Neural cell (in vitro differentiated cells): ENCODE results near the gene CNNM1. TPM values are rescaled to one million over a fixed set of nuclear protein-coding genes. Genes with fewer than 3 reads are reported as not detected.

Source experiments
- H2AFZ ChIP-seq: fragments of 200-600, 300-800 bp; sonication (generic), shearing (Covaris generic); 2 replicates; pipeline ENCODE4 v1.6.0; 2014; ENCODE audit warnings: low read depth, mild to moderate bottlenecking, antibody characterized with exemption, low read length, moderate library complexity
- H3F3A ChIP-seq: fragments of 200-600 bp; shearing (Covaris generic); 2 replicates; pipeline ENCODE4 v1.6.1; 2016; ENCODE audit warnings: mild to moderate bottlenecking, moderate library complexity, mixed read lengths, antibody characterized with exemption, low read length; ENCODE audit not compliant: insufficient read depth, poor library complexity, severe bottlenecking
- H3K27ac ChIP-seq: fragments of 200-600, 300-800 bp; sonication (generic), shearing (Covaris generic); 2 replicates; pipeline ENCODE4 v1.5.1; 2014; ENCODE audit warnings: mild to moderate bottlenecking, low read length, moderate library complexity
- H3K27me3 ChIP-seq: fragments of 300-800, 200-600 bp; sonication (generic), shearing (Covaris generic); 2 replicates; pipeline ENCODE4 v1.6.0; 2014; ENCODE audit warnings: mild to moderate bottlenecking, low read depth, low read length, moderate library complexity; ENCODE audit not compliant: insufficient read depth
- H3K36me3 ChIP-seq: fragments of 300-800, 200-600 bp; sonication (generic), shearing (Covaris generic); 2 replicates; pipeline ENCODE4 v1.5.1; 2014; ENCODE audit warnings: mild to moderate bottlenecking, antibody characterized with exemption, low read length, moderate library complexity; ENCODE audit not compliant: insufficient read depth
- H3K4me2 ChIP-seq: fragments of 300-800, 200-600 bp; sonication (generic), shearing (Covaris generic); 2 replicates; pipeline ENCODE4 v1.6.0; 2014; ENCODE audit warnings: mild to moderate bottlenecking, low read length
- H3K4me3 ChIP-seq: fragments of 300-800, 200-600 bp; sonication (generic), shearing (Covaris generic); 2 replicates; pipeline ENCODE4 v1.5.1; 2014; ENCODE audit warnings: mild to moderate bottlenecking, low read length, moderate library complexity
- H3K79me2 ChIP-seq: fragments of 200-600 bp; shearing (Covaris generic); replicated peaks from 2 replicates; pipeline ENCODE4 v1.6.0; 2014; ENCODE audit warnings: mild to moderate bottlenecking, low read length, moderate library complexity; ENCODE audit not compliant: insufficient read depth
- H3K9ac ChIP-seq: fragments of 300-800, 200-600 bp; sonication (generic), shearing (Covaris generic); 2 replicates; pipeline ENCODE4 v1.6.1; 2016; ENCODE audit warnings: mild to moderate bottlenecking, low read length, mixed read lengths
- H3K9me2 ChIP-seq: fragments of 200-600 bp; shearing (Covaris generic); 2 replicates; pipeline ENCODE4 v1.6.1; 2016; ENCODE audit warnings: mild to moderate bottlenecking, low read length, mixed read lengths; ENCODE audit not compliant: insufficient read depth
- H3K9me3 ChIP-seq: fragments of 200-600, 300-800 bp; sonication (generic), shearing (Covaris generic); 2 replicates; pipeline ENCODE4 v1.6.1; 2016; ENCODE audit warnings: mild to moderate bottlenecking, mixed run types, low read length, moderate library complexity, mixed read lengths
- H4K20me1 ChIP-seq: fragments of 200-600 bp; shearing (Covaris generic); 2 replicates; pipeline ENCODE4 v1.6.1; 2016; ENCODE audit warnings: mild to moderate bottlenecking, mixed run types; ENCODE audit not compliant: insufficient read depth
- CTCF ChIP-seq: fragments of 450-650 bp; IDR thresholded peaks from 2 replicates; pipeline ENCODE4 v1.5.1; 2014; ENCODE audit warnings: antibody characterized with exemption, mild to moderate bottlenecking, moderate library complexity; ENCODE audit not compliant: poor library complexity, severe bottlenecking
- EP300 ChIP-seq: fragments of 450-650 bp; conservative IDR thresholded peaks from 2 replicates; pipeline ENCODE4 v1.6.1; 2014; ENCODE audit warnings: antibody characterized with exemption, mild to moderate bottlenecking, moderate library complexity; ENCODE audit not compliant: poor library complexity, severe bottlenecking
- EZH2 ChIP-seq: fragments of 200-600, 300-800 bp; shearing (Covaris generic), sonication (generic); IDR thresholded peaks from 2 replicates; pipeline ENCODE4 v1.6.1; 2014; ENCODE audit warnings: antibody characterized with exemption, low read length, borderline replicate concordance, mild to moderate bottlenecking; ENCODE audit not compliant: insufficient read depth, poor library complexity, severe bottlenecking
- MXI1 ChIP-seq: fragments of 450-650 bp; conservative IDR thresholded peaks from 2 replicates; pipeline ENCODE4 v1.6.1; 2014; ENCODE audit warnings: antibody characterized with exemption, mild to moderate bottlenecking; ENCODE audit not compliant: poor library complexity, severe bottlenecking
- POLR2AphosphoS5 ChIP-seq: IDR thresholded peaks from 2 replicates; pipeline ENCODE4 v1.6.1; 2012
- RAD21 ChIP-seq: fragments of 450-650 bp; conservative IDR thresholded peaks from 2 replicates; pipeline ENCODE4 v1.6.1; 2014; ENCODE audit warnings: antibody characterized with exemption, mild to moderate bottlenecking, moderate library complexity
- REST ChIP-seq: IDR thresholded peaks from 2 replicates; pipeline ENCODE4 v1.6.1; 2012; ENCODE audit warnings: borderline replicate concordance
- SMC3 ChIP-seq: fragments of 450-650 bp; conservative IDR thresholded peaks from 2 replicates; pipeline ENCODE4 v1.6.1; 2014; ENCODE audit warnings: antibody characterized with exemption, mild to moderate bottlenecking, moderate library complexity; ENCODE audit not compliant: poor library complexity
- TAF1 ChIP-seq: IDR thresholded peaks from 2 replicates; pipeline ENCODE4 v1.6.1; 2012; ENCODE audit warnings: low read depth
- polyA plus RNA-seq: library from polyadenylated mRNA; depleted of rRNA; stranded (reverse); fragments of >200 nt; gene quantifications from 2 replicates; pipeline ENCODE4 v1.2.3, GENCODE V29; 2014

Gene CNNM1
- polyA plus RNA-seq, 1 donor from 2014 or later, result 1.5 TPM

DNA sequence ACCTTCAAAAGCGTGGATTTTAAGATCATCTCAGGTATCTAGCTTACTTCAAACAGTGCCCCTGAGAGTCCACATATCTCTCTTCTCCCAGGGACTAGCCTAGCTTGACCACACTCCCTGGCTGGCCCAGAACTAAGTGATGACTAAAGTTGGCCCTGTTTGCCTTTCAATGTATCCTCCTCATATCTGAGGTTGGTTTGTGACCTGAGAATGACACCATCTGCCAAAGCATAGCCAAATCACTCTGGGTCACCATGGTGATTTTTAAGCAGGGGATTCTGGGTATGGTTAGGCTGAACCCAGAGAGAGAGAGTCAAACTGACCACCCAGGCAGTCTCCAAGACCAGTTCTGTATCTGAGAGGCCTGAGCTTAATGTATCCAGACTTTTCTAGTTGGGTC, 16.2 kb downstream of the CNNM1 start:
- Histone ChIP-seq H3F3A (no peaks in the 10 kb centered on the region), H2AFZ (no peak overlapping the region), H4K20me1 (no peaks in the 10 kb centered on the region), H3K4me2 (no peak overlapping the region), H3K9me3 (no peaks in the 10 kb centered on the region), H3K79me2 (no peaks in the 10 kb centered on the region), H3K9ac (no peak overlapping the region), H3K27ac (no peak overlapping the region), H3K36me3 (no peaks in the 10 kb centered on the region), H3K4me3 (no peak overlapping the region), H3K27me3 (no peaks in the 10 kb centered on the region), H3K9me2 (no peaks in the 10 kb centered on the region)
- TF ChIP-seq EP300 (no peak), POLR2AphosphoS5 (no peak), TAF1 (no peak), EZH2 (no peak)

GRCh38 chr10:99346247-99346646, 17.1 kb downstream of the CNNM1 start:
- H3K9me3 ChIP-seq, result no peaks in the 10 kb centered on the region
- H3K4me2 ChIP-seq, result no peak overlapping the region
- TF ChIP-seq SMC3 (no peak), CTCF (no peak), POLR2AphosphoS5 (no peak), EP300 (no peak), EZH2 (no peak), REST (no peak), TAF1 (no peak), MXI1 (no peak)
- H3K9me2 ChIP-seq, result no peaks in the 10 kb centered on the region
- H3K79me2 ChIP-seq, result no peaks in the 10 kb centered on the region
- H2AFZ ChIP-seq, result no peak overlapping the region
- H3K36me3 ChIP-seq, result no peaks in the 10 kb centered on the region
- H3K27ac ChIP-seq, result no peak overlapping the region
- H3K9ac ChIP-seq, result no peak overlapping the region
- H3K27me3 ChIP-seq, result no peaks in the 10 kb centered on the region
- H3F3A ChIP-seq, result no peaks in the 10 kb centered on the region
- H4K20me1 ChIP-seq, result no peaks in the 10 kb centered on the region
- no peak overlapping the region for H3K4me3 ChIP-seq

GRCh38 chr10:99347672-99348071, 18.5 kb downstream of the CNNM1 start:
- H3K27me3 ChIP-seq, result no peaks in the 10 kb centered on the region
- no peaks in the 10 kb centered on the region for H3K9me3 ChIP-seq
- no peak overlapping the region for H3K4me2 ChIP-seq
- TF ChIP-seq EZH2 (no peak), SMC3 (no peak), CTCF (no peak), TAF1 (no peak), EP300 (no peak), RAD21 (no peak), REST (no peak), MXI1 (no peak), POLR2AphosphoS5 (no peak)
- H3K4me3 ChIP-seq, result no peak overlapping the region
- H4K20me1 ChIP-seq, result no peaks in the 10 kb centered on the region
- no peaks in the 10 kb centered on the region for H3F3A ChIP-seq
- no peaks in the 10 kb centered on the region for H3K9me2 ChIP-seq
- H3K9ac ChIP-seq, result no peak overlapping the region
- no peaks in the 10 kb centered on the region for H3K36me3 ChIP-seq
- no peaks in the 10 kb centered on the region for H3K79me2 ChIP-seq
- H3K27ac ChIP-seq, result no peak overlapping the region
- H2AFZ ChIP-seq, result no peak overlapping the region
